Esophagus (tissue), 2 donors: ENCODE results near the gene PYDC1. TPM values are rescaled to one million over a fixed set of nuclear protein-coding genes. Genes with fewer than 3 reads are reported as not detected.

Experiments used
- H3K27ac ChIP-seq, 2 donors: one replicate each; pipeline ENCODE4 v1.5.1; 2013; ENCODE audit warnings: low read depth in 2 of 2, mild to moderate bottlenecking in 2 of 2, inconsistent platforms in 1 of 2, low read length in 1 of 2, moderate library complexity in 1 of 2
- H3K27me3 ChIP-seq, 2 donors: one replicate each; pipeline ENCODE4 v1.6.1; 2013; ENCODE audit warnings: low read length in 2 of 2, control low read depth in 1 of 2, mild to moderate bottlenecking in 1 of 2; ENCODE audit not compliant: insufficient read depth in 2 of 2, control insufficient read depth in 1 of 2
- H3K36me3 ChIP-seq, 2 donors: one replicate each; pipeline ENCODE4 v1.6.1; 2013; ENCODE audit warnings: low read length in 1 of 2; ENCODE audit not compliant: control insufficient read depth in 2 of 2, insufficient read depth in 2 of 2
- H3K4me1 ChIP-seq, 2 donors: one replicate each; pipeline ENCODE4 v1.6.1; 2013; ENCODE audit warnings: low read length in 1 of 2; ENCODE audit not compliant: control insufficient read depth in 2 of 2, insufficient read depth in 2 of 2
- H3K4me3 ChIP-seq, 2 donors: one replicate each; pipeline ENCODE4 v1.5.1; 2013; ENCODE audit warnings: low read length in 2 of 2, mild to moderate bottlenecking in 2 of 2, low read depth in 1 of 2, moderate library complexity in 1 of 2
- H3K9me3 ChIP-seq, 2 donors: one replicate each; pipeline ENCODE4 v1.6.1; 2013; ENCODE audit warnings: mild to moderate bottlenecking in 2 of 2, low read depth in 1 of 2, low read length in 1 of 2, moderate library complexity in 1 of 2; ENCODE audit not compliant: control insufficient read depth in 2 of 2, insufficient read depth in 1 of 2
- WGBS, 2 donors: extraction: QIAGEN DNeasy Blood & Tissue Kit; methylation state at CpG; one replicate each; pipeline ENCODE4 v1.1.7; 2013; 5-methylcytosine and 5-hydroxymethylcytosine counted together
- polyA plus RNA-seq, 2 donors: library from polyadenylated mRNA; stranded (reverse); fragments of 200-250 nt; gene quantifications; one replicate each; pipeline ENCODE4 v1.2.3, GENCODE V29; 2013
- donor health status: healthy with polysubstance abuse.
- donor health status: Bipolar disorder and iron deficiency.

The PYDC1 gene
- polyA plus RNA-seq, 2 donors: not detected

DNA sequence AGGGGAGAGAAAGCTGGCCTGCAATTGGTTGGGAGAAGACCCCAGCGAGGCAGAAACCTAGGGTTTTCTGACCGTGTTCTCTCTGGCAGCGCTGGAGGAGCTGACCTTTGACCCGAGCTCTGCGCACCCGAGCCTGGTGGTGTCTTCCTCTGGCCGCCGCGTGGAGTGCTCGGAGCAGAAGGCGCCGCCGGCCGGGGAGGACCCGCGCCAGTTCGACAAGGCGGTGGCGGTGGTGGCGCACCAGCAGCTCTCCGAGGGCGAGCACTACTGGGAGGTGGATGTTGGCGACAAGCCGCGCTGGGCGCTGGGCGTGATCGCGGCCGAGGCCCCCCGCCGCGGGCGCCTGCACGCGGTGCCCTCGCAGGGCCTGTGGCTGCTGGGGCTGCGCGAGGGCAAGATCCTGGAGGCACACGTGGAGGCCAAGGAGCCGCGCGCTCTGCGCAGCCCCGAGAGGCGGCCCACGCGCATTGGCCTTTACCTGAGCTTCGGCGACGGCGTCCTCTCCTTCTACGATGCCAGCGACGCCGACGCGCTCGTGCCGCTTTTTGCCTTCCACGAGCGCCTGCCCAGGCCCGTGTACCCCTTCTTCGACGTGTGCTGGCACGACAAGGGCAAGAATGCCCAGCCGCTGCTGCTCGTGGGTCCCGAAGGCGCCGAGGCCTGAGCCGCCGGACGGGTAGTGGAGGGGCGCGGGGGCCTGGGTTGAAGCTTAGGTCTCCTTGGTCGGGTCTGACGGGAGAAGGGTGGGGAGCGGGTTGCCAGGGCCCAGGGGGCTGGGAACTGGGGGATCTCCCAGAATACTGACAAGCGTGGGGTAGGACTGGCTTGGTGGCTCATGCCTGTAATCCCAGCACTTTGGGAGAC, 7.4 kb upstream of the PYDC1 start:
- peaks cover 4 to 8% of the 10 kb centered on the region in 2 donors for H3K4me1 ChIP-seq
- no peaks in the 10 kb centered on the region for H3K9me3 ChIP-seq
- WGBS, 2 donors: 81 to 82% methylated on average over 80 of the region's 80 CpGs
- no peak overlapping the region for H3K4me3 ChIP-seq
- no peaks in the 10 kb centered on the region for H3K36me3 ChIP-seq
- peaks cover 1 to 3% of the 10 kb centered on the region in 2 donors for H3K27me3 ChIP-seq
- no peak overlapping the region for H3K27ac ChIP-seq

DNA sequence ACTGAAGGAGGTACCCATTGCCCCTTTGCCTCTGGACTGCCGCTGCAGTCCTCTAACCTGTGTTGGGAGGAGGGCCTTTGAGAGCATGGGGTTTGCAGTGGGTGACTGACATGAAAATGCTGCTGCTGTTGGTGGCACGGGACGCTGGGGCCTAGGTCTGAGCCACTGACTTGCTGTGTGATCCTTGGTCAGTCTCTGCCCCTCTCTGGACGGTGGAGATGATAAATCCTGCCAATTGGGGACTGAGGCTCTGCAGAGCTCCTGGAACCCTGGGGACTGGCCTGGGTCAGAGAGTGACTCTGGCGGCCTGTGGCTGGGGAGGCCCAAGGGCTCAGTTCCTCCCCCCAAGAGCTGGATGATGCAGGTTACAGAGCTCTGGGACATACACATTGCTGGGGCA, 6.1 kb upstream of the PYDC1 start:
- Histone ChIP-seq H3K9me3 (no peaks in the 10 kb centered on the region), H3K4me3 (no peak overlapping the region), H3K4me1 (peaks cover 4 to 8% of the 10 kb centered on the region in 2 donors), H3K36me3 (no peaks in the 10 kb centered on the region), H3K27ac (no peak overlapping the region), H3K27me3 (no peaks in the 10 kb centered on the region)
- WGBS, 2 donors: 87 to 94% methylated on average over 5 of the region's 5 CpGs

- 60 to 66% methylated on average over 12 of the region's 12 CpGs for WGBS, 2 donors
- Histone ChIP-seq H3K27ac (no peak overlapping the region), H3K36me3 (no peaks in the 10 kb centered on the region), H3K27me3 (peaks cover 0 to 5% of the 10 kb centered on the region in 2 donors), H3K4me1 (peaks cover 8 to 14% of the 10 kb centered on the region in 2 donors), H3K4me3 (no peak overlapping the region), H3K9me3 (no peaks in the 10 kb centered on the region)
Observed at GRCh38 chr16:31221357-31222160, 4.6 kb upstream of the PYDC1 start.

DNA sequence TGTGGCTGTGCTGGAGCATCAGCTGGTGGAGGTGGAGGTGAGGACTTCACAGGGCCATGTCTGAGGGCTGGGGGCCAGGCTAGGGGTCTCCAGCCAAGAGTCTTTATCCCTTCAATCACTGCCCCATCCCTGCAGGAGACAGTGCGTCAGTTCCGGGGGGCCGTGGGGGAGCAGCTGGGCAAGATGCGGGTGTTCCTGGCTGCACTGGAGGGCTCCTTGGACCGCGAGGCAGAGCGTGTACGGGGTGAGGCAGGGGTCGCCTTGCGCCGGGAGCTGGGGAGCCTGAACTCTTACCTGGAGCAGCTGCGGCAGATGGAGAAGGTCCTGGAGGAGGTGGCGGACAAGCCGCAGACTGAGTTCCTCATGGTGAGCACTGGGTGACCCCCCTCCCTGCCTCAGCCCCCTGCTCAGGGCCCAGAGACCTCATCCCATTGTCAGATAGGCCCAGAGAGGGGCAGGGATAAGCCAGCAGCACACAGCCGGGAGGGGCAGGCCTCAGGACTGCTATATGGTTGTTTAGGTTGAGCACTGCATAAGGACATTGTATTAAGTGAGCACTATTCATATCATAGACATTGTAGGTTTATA, 2.3 kb upstream of the PYDC1 start:
- H3K27me3 ChIP-seq: peaks cover 0 to 21% of the 10 kb centered on the region in 2 donors
- 89 to 91% methylated on average over 15 of the region's 15 CpGs for WGBS, 2 donors
- no peak overlapping the region for H3K27ac ChIP-seq
- no peak overlapping the region for H3K4me3 ChIP-seq
- no peaks in the 10 kb centered on the region for H3K9me3 ChIP-seq
- H3K4me1 ChIP-seq: peaks cover 9 to 33% of the 10 kb centered on the region in 2 donors
- no peaks in the 10 kb centered on the region for H3K36me3 ChIP-seq

GRCh38 chr16:31217136-31217530, 198 bp upstream of the PYDC1 start:
- Histone ChIP-seq H3K27ac (no peak overlapping the region), H3K27me3 (peaks cover 0 to 21% of the 10 kb centered on the region in 2 donors), H3K4me1 (peaks cover 8 to 33% of the 10 kb centered on the region in 2 donors), H3K4me3 (no peak overlapping the region), H3K9me3 (no peaks in the 10 kb centered on the region), H3K36me3 (no peaks in the 10 kb centered on the region)
- WGBS, 2 donors: 25% methylated on average over 4 of the region's 4 CpGs

GRCh38 chr16:31215287-31216162, 1.4 kb downstream of the PYDC1 start:
- no peak overlapping the region for H3K27ac ChIP-seq
- peaks cover 8 to 25% of the 10 kb centered on the region in 2 donors for H3K4me1 ChIP-seq
- no peaks in the 10 kb centered on the region for H3K36me3 ChIP-seq
- H3K27me3 ChIP-seq: peaks cover 0 to 21% of the 10 kb centered on the region in 2 donors
- peak overlapping the region; percentile 22 to 25 for H3K4me3 ChIP-seq
- no peaks in the 10 kb centered on the region for H3K9me3 ChIP-seq
- 0 to 1% methylated on average over 58 to 63 of the region's 63 CpGs for WGBS, 2 donors

GRCh38 chr16:31214708-31215286, 2.1 kb downstream of the PYDC1 start:
- Histone ChIP-seq H3K4me1 (peaks cover 8 to 25% of the 10 kb centered on the region in 2 donors), H3K9me3 (no peaks in the 10 kb centered on the region), H3K27ac (no peak overlapping the region), H3K36me3 (no peaks in the 10 kb centered on the region), H3K27me3 (peaks cover 0 to 21% of the 10 kb centered on the region in 2 donors), H3K4me3 (peak overlapping the region; percentile 22 to 25)
- WGBS, 2 donors: 9 to 13% methylated on average over 55 to 58 of the region's 58 CpGs

DNA sequence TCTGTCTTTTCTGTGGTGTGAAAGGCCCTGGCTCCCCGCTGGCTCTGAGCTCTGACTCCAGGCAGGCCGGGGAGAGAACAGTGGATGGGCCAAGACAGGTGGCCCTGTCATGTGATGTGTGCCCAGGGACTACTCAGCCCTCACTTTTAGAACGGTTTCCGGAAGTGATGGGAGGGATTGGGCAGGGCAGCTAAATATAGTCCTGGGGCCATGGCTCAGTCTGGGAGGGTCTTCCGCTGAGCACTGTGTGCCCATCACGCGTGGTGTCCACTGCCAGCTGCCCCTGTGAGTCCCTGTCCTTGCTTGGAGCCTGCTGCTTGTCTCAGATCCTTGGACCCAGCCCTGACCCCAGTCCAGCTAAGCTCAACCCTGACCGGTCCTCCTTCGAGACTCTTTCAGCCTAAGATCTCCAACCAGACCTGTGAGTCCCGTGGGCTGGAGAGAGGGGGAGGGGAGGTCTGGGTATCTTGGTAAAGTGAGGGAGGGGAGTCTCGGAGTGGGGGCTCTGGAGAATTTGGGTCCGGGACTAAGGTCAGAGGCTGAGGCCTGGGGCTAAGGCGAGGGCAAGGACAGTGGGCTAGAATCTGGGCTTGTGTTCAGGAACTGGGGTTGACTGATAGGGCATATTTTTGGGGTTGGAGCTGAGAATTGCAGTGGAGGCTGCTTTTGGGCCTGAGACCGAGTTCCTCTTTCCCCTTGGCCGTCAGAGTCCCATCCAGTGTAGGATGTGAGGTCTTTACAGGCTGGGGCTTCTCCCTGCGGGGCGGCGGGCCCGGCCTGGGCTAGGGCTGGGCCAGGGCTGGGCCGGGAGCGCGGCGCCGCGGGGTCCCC, 2.8 kb downstream of the PYDC1 start, which contains the start of gene TRIM72:
Gene TRIM72, plus strand, starts transcription at position 243 of the 831 bp plus-strand sequence. CDS start 620 bp downstream, outside the sequence.
- Histone ChIP-seq H3K36me3 (no peaks in the 10 kb centered on the region), H3K4me1 (peaks cover 8 to 28% of the 10 kb centered on the region in 2 donors), H3K4me3 (peak within 1 kb of the TSS; percentile 22 to 25), H3K9me3 (no peaks in the 10 kb centered on the region), H3K27ac (no peak within 1 kb of the TSS), H3K27me3 (peaks cover 0 to 21% of the 10 kb centered on the region in 2 donors)
- 73 to 74% methylated on average over 24 to 25 of the region's 25 CpGs for WGBS, 2 donors
